DMS53 (cell line): Measurements from ENCODE around the gene MCEE.
A peak's percentile ranks its signal among the peaks of the same experiment; 100 is the strongest.
"Not testable (repeated sequence)": the region's sequence is repeated elsewhere in the genome, so short reads cannot be mapped to it uniquely, and the experiment has no call there.

Experiments
- DNase-seq: peaks from one replicate; lab custom pipeline; 2025; lab: John Stamatoyannopoulos, UW

MCEE gene

DNA sequence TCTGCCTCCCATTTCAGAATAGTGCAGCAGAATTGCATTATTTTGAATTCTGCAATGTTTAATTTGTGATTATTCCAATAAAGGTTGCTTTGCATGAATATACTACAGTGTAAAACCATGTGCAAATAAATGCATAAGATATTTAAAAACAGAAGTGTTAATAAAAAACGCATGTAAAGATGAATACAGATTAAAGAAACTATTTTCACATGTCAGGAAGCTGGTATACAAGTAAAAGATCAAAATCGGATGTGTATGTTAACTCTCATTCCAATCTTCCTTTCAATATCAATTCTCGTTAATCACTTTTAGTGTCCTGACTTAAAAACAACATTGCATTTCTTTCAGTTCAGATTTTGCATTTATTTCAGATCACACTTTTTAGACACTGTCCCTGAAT is 3.1 kb downstream of the MCEE start:
- DNase-seq = no peak

DNA sequence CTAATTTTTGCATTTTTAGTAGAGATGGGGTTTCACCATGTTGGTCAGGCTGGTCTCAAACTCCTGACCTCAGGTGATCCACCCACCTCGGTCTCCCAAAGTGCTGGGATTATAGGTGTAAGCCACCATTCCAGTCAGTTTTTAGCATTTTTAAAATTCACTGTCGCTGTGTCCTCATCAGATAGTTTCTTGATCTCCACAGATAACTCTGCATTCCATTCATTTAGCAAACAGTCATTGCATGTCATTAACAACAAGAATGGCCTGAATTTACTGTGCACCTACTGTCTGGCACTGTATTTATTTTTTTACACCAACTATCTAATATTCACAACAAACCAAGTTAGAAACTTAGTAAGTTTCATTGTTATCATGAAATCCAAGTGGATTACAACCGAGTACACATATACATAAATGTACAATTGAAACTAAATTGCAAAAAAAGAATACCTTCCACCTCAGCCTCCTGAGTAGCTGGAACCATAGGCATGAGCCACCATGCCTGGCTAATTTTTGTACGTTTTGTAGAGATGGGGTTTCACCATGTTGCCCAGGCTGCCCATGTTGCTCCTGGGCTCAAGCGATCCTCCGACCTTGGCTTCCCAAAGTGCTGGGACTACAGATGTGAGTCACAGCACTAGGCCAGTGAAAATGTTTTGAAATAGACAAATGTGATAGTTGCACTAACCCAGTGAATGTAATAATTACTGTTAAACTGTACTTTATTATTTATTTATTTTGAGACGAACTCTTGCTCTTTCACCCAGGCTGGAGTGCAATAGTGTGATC is 4.3 kb downstream of the MCEE start:
- DNase-seq = no peak

DNA sequence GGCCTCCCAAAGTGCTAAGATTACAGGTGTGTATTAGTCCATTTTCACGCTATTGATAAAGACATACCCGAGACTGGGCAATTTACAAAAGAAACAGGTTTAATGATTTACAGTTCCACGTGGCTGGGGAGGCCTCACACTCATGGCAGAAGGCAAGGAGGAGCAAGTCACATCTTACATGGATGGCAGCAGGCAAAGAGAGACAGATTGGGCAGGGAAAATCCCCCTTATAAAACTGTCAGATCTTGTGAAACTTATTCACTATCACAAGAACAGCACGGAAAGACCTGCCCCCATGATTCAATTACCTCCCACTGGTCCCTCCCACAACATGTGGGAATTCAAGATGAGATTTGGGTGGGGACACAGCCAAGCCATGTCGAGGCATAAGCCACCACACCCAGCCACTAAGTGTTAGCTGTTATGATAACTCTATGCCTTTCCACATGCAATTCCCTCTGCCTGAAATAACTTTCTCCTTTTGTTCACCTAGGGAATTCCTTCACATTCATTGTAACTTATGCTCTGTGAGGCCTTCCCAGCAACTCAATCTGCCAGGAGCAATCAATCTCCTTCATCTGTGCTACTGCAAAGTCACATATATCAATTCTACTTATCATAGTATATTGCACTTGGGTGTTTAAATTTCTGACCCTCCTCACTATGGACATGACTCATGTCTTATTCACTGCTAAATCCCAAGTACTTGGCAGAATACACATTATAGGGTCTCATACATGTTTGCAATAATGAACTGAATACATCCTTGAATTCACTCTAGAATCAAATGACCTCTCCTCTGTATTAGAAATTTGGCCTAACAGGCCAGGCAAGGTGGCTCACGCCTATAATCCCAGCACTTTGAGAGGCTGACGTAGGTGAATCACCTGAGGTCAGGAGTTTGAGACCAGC is 7.4 kb downstream of the MCEE start:
- no peak for DNase-seq

DNA sequence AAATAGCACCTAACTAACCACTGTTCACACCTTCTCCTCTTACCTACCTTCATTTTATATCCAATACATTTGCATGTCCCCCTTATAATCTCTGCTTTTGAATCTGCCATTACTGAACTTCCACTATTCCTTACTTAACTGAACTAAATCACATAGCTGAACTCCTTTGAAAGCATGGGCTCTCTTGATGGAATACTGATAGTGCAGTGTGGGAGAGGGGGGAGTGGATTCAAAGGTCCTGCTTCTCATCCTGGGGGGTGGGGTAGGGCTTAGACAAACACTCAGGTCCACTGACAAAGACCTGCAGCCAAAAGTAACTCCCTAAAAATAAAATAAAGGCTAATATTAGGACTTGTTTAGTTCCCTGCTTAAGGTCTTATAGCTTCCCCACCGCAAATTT is 8.6 kb downstream of the MCEE start:
- no peak for DNase-seq

DNA sequence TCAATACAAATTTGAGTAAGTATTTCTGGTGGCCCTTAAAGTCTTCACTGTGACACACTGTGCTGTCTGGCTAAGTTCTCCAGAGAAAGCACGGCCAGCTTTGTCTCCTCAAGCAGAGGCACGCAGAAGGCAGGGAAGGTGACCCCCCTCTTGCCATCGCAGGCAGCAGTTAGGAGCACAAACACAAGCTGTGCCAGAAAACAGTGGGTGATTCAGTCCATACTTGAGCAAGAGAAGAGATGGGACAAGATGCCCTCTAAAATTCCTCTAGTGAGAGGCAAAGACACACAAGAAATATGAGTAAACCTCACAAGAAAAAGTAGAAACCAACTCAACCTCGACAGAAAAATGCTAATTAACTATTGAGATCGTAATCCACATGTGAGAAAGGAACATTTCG is 9.8 kb downstream of the MCEE start:
- DNase-seq = no peak

DNA sequence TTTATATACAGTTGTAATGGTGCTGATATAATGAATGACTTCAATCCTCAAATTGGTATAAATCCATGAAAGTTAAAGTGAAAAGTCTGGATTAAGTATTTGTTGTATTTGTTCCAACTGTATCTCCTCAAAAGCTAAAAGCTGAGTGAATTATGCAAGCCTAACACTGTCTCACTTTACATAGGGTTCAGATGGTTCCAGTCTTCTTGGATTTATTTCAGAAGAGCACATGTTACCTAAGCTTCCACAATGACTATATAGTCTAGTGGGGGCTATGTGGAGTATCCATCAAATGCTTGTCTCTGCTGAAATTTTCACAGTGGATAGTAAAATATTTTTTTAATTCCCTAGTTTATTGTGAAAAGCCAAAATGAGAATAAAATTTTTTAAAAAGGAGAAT is 13.0 kb downstream of the MCEE start:
- no peak for DNase-seq

DNA sequence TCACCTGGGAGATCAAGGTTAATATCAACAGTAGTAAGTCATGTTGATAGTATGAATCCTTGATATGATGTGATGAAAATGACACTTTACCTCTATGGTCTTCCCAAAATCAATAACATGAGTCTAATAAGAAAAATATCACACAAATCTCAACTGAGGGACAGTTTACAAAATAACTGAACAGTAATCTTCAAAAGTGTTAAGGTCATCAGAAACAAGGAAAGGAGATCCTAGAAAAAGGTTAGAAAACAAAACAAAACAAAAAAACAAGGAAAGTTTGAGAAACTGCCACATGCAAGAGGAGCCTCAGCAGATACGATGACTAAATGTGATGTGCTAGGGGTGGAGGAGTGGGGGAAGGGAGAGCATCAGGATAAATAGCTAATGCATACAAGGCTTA is 16.2 kb downstream of the MCEE start:
- no peak for DNase-seq

DNA sequence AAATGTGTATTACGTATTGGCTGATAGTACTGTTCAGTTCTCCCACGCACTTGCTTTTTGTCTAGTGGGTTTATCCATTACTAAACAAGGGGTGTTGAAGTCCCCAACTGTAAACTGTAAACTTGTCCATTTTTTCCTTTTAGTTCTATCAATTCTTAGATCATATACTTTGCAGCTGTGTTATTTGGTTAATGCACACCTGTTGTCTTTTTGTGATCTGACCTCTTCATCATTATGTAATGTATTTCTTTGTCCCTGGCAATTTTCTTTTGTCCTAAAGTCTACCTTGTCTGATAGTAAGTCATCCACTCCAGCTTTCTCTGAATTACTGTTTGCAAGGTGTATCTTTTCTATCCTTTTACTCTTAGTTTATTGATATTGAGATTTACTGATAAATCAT is 21.9 kb downstream of the MCEE start:
- DNase-seq = no peak

DNA sequence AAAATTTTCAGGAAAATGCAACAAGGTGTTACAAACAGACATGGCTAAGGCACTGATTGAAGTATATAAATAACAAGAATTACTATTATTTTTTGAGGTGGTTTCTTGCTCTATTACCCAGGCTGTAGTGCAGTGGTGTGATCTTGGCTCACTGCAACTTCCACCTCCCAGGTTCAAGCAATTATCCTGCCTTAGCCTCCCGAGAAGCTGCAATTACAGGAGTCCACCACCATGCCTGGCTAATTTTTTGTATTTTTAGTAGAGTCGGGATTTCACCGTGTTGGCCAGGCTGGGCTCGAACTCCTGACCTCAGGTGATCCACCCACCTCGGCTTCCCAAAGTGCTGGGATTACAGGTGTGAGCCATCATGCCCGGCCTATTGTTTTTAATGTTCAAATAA is 23.6 kb downstream of the MCEE start:
- peak; percentile 17 for DNase-seq

DNA sequence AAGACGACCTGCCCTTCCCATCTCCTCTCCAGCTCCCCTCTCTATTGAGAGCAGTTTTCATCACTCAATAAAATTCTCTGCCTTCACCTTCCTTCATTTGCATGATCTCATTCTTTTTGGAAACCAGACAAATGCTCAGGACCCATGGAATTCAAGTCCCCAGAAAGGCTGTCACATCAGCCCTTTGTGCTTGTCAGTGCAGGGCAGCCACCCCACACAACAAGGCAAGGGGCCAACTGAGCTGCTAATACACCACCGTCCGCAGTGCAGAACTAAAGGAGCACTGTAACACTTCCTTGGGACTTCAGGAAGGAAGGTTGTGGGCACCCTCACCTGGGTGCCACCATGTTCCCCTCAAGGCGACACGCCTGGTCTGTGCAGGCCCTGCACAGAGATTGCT is 26.2 kb downstream of the MCEE start:
- DNase-seq = no peak

DNA sequence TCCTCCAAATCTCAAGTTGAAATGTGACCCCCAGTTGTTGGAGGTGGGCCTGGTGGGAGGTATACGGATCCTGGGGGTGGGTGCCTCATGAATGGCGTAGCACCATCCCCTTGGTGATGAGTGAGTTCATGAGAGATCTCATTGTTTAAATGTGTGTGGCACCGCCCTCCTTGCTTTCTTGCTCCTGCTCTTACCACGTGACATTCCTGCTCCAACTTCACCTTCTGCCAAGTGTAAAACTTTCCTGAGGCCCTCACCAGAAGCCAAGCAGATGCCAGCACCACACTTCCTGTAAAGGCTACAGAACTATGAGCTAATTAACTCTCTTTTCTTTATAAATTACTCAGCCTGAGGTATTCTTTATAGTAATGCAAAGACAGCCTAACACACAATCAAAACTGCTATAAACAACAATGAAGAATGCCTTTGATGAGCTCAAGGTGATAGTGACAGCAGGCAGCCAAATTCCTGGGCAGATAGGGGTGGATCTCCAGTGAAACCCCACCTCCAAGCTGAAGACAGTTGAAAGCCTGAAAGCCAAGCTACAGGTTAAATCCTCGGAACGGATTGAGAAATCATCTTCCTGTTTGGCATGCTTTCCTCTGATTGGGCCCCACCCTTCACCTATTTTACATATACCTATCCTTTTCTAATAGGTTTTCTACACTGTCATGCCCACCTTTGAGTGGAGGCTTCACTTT is 26.9 kb downstream of the MCEE start:
- no peak for DNase-seq

DNA sequence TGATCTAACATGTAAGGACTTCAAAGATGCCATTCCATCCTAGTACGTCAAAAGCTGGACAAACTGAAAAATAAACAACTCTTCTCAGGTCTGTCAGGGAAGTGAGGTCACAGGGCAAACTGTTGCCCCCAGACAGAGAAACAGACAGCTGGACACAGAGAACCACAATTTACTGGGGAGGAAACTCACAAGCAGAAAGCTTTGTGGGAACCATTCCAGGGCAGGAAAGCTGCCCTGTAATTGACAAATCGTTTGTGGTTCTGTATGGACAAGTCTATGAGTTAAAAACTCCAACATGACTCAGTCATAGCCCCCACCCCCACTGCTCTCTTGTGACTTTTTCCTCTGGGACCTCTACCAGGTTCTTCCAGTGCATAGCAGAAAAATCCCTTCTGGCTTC is 28.4 kb downstream of the MCEE start:
- no peak for DNase-seq

DNA sequence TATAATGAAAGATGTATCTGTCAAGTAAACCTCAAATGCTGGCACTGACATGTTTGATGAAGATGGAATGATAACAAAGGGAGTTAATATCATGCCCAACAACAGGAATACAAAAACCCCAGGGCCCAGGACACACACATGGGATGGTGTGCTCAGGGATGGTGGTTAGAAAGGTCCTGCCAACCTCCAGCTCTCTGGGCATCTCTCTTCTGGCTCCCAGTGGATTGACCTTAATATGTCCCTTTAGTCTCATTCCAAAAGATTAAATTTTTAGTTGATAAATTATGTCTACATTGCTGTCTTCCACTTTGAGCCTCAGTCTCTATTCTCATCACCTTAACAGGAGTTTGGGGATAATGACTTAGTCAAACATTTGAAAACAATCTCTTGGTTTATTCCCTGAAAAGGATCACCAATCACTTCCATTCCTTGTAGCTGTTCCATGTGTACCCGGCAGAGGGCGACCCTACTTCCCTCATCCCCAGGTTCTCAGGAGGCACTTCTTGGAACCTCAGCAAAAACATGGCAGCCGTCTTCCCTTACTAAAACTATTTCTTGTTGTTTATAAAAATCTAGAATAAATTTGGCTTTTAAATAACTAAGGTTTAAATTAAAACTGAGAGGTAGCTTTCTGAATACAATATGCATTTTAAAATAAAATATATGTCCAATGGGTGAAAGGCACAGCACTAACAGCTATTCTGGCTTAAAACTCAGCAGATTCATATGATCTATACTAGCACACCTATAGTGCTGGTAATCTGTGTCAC is 29.6 kb downstream of the MCEE start:
- peak; percentile 77 for DNase-seq

DNA sequence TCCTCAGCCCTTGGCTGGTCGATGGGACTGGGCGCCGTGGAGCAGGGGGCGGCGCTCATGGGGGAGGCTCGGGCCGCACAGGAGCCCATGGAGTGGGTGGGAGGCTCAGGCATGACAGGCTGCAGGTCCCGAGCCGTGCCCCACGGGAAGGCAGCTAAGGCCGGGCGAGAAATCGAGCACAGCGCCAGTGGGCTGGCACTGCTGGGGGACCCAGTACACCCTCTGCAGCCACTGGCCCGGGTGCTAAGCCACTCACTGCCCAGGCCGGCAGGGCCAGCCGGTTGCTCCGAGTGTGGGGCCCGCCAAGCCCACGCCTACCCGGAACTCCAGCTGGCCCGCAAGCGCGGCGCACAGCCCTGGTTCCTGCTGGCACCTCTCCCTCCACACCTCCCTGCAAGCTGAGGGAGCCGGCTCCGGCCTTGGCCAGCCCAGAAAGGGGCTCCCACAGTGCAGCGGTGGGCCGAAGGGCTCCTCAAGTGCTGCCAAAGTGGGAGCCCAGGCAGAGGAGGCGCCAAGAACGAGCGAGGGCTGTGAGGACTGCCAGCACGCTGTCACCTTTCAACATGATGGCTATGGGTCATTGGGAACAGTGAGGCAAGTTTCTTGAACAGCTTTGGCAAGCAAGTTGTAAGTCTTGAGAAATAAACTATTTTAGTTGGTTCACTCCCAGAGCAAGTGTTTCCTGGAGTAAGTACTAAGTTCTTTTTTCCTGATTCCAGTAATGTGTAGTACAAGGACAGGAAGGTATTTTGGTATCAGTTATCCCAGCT is 37.4 kb downstream of the MCEE start:
- not testable (repeated sequence) for DNase-seq

DNA sequence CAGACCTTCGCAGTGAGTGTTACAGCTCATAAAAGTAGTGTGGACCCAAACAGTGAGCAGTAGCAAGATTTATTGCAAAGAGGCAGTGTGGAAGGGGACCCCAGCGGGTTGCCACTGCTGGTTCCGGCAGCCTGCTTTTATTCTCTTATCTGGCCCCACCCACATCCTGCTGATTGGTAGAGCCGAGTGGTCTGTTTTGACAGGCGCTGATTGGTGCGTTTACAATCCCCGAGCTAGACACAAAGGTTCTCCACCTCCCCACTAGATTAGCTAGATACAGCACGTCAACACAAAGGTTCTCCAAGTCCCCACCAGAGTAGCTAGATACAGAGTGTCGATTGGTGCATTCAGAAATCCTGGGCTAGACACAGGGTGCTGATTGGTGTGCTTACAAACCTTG is 38.2 kb downstream of the MCEE start:
- not testable (repeated sequence) for DNase-seq

DNA sequence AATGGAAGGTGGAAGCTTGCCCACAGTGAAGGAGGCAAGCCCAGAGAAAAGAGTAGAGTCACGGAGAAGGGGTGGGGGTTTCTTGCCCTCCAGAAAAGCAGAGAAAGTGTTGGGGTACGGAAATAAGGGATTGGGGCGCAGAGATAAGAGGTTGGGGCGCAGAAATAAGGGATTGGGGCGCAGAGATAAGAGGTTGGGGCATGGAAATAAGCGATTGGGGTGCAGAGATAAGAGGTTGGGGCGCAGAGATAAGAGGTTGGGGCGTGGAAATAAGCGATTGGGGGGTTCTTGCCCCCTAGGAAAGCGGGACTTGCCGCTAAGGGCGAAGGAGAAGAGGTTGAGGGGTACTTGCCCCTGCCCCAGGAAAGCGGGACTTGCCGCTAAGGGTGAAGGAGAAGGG is 40.6 kb downstream of the MCEE start:
- DNase-seq = not testable (repeated sequence)

DNA sequence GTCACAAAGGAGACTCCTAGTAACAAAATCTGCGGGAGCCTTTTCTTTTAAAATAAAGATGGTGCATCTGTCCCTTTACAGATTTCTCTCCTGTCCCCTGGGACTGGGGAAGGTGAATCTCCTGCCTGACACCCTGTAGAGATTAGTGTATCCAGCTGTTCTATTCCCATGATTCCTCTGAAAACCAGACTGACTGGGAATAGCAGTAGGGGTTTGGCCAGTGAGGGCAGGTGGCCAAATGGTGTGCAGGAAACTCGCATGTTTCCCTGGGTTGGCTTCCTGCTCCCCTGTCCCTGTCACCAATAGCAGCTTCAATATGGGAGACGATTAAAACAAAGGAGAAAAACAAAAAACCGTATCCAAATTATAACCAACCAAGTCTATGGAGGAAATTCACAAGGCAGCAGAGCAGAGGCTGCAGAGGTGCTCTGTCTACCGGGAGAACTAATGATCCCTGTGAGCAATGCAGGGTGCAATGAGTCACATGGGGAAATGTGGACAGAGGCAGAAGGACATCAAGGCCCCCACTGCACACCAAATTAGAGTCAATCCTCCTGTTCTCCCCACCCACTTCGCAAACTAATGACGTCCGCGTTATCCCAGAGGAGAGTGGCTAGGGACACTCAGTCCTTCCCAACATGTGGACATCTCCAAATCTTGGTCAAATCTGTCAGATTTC is 44.6 kb downstream of the MCEE start:
- peak; percentile 50 for DNase-seq

DNA sequence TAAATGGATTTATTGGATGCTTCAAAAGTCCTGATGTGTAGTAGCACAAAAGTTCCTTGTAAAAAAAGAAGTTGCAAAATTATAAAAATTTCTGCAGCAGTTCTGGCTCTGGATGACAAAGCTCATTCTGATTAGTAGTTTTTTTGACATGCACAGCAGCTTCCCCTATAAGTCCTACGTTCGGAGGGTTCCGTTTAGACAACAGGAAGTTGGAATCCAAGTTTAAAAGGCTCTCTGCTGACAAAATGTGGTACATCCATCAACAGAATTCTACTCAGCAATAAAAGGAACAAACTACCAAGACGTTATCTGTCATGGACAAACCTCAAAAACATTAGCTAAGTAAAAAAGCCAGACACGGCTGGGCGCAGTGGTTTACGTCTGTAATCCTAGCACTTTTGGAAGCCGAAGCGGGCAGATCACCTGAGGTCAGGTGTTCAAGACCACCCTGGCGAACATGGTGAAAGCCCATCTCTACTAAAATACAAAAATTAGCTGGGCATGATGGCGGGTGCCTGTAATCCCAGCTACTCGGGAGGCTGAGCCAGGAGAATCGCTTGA is 46.2 kb downstream of the MCEE start:
- not testable (repeated sequence) for DNase-seq

DNA sequence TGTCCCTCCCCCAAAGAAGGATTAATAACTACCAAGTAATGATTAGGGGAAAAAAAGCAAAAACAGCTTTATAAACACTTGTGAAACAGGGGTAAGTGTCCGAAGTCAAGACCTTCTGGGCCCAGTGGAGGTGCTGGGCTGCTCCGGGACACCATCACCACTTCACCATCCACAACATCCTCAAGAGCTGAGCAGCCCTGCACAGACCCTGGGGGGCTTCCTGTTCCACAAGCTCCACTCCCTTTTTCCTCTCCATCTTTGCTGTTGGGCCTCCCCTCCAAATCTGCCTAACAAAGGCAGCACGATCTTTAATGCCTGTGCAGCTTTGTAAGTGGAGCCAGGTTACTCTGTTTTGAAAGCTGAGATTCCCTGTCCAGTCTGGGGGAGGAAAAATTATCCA is 46.7 kb downstream of the MCEE start:
- DNase-seq = not testable (repeated sequence)
